GM18505 (cell line): Measurements from ENCODE around the gene POMT2.

ENCODE experiments used
- ATAC-seq: cut with Tn5 transposase; IDR thresholded peaks from one replicate; pipeline ENCODE4 v1.9.1; 2021; ENCODE audit not compliant: unreplicated experiment
- POLR2A ChIP-seq: IDR thresholded peaks from 4 replicates; pipeline ENCODE4 v1.6.1; 2011; ENCODE audit warnings: borderline replicate concordance; ENCODE audit not compliant: insufficient read depth, insufficient read length; ENCODE audit errors: extremely low read depth

Gene POMT2

DNA sequence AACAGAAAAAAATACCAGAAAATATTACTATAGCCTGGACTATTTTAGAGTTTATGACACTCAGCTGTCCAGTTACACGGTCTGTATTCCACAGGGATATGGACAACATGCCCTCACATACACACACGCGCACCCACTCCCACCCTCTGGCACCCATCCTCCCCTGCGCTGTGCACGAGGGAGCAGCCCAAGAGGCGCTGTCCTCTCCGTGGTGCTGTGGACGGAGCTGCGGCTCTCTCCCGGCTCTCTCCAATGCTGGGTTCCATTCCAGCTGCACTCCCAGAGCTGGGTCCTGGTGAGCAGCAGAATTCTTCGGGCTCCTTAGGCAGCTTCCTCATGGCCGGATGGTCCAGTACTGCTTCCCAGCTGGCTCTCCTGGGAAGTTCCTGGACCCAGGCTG, 43.7 kb downstream of the POMT2 start:
- no peak for TF ChIP-seq POLR2A
- no peak for ATAC-seq

- no peak for TF ChIP-seq POLR2A
- ATAC-seq = no peak
Observed at GRCh38 chr14:77276295-77276935, 44.3 kb downstream of the POMT2 start.

DNA sequence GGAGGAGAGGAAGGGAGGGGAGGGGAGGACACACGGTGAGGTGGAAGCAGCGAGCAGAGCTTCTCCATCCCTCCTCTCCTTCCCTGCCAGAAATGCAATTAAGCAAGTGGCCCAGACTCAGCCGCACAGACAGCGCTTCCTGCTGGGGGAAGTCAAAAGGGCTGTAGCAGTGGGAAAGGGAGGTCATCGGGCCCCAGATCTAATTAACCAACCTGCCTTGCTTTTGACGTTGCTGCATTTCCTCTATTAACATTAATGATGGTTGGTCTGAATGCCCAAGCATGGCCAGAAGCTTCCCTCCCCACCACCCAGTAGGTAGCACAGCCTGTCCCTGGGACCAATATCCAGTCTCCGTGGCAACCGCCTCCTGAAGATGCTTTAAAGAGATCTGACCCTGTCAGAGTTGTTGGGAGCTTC, 45.1 kb downstream of the POMT2 start:
- no peak for ATAC-seq
- no peak for TF ChIP-seq POLR2A

GRCh38 chr14:77275041-77275580, 45.6 kb downstream of the POMT2 start:
- ATAC-seq = no peak
- TF ChIP-seq POLR2A = no peak

- ATAC-seq = no peak
- no peak for TF ChIP-seq POLR2A
Observed at GRCh38 chr14:77273796-77274195, 46.9 kb downstream of the POMT2 start.

DNA sequence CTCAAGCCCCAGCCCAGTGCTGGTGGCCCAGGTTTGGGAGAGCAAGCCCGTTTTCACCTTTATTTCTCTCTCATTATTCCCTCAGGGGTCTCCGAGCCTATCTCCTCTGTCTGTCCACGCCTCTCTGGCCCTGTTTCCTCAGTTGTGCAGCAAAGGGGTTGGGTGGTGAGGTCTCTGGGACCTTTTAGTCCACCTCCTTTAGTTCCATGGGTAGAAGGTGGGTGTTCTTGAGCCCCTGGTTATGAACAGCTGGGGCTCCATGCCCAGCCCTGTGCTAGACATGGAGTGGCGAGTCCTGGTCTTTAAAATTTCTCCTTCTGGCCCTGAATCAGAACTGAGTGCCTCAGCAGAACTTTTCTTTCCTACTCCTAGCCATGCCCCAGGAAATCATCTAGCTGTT, 48.4 kb downstream of the POMT2 start:
- no peak for ATAC-seq
- TF ChIP-seq POLR2A = no peak

DNA sequence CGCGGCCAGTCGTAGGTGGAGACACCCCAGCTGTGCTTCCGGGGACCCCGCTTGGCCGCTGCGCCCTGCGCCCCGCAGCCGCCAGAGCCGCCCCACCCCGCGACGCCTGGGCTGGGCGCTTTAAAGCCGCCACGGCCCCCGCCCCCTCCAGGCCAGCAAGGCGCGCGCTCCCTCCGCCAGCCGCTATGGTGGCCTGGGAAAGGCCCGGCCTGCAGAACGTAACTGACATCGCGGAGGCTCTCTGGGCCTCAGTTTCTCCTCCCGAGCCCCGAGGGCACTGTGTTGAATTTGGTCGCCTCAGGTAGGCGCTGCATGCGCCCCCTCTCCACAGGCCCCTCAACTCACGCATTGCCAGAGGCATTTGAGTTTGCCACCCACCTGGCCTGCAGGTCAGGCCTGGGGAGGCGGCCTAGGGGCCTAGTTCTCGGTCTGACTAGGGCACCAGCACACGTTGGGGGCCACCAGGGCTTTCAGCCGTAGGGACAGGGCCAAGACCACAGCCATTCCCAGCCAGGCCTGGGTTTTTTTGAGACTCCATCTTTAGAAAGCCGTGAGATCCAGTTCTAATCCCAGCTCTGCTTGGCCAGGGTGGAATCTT, 49.5 kb downstream of the POMT2 start, which contains the start of gene NGB:
TSS of gene NGB (minus strand) at position 94 of the 598 bp plus-strand sequence. CDS start 269 bp downstream, outside the sequence.
- no peak for TF ChIP-seq POLR2A
- no peak for ATAC-seq

DNA sequence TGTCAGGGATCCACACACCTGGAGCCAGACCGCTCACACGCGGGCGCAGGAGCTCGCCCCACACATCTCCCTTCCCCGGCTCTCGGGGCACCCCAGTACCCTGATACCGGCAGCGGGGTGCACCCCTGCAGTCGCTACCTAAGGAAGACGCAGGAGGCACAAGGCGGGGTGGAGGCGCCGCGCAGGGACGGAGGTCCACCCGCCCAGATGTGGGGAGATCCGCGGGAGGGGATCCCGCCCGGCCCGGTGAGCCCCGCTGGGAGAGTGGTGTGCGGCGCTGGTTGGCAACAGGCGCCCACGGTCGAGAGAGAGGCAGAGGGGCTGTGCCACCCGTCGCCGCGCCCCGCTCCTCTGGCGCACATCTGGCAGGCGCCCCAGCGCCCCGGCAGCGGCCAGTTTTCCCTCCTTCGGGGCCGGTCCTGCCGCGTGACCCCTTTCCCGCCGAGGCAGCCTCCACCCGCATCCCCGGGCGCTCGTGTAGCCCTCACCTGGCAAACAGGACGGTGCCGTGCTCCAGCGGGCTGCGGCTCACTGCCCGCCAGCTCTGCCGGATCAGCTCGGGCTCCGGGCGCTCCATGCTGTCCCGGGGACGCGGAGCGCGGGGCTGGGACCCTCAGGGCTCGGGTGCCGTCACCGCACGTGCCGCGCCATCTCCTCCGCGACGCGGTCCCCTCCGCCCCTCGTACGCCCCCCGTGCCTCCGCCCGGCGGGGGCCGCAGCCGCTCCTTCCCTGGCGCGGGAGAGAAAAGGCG, 50.1 kb downstream of the POMT2 start:
- ATAC-seq = no peak
- TF ChIP-seq POLR2A = no peak

DNA sequence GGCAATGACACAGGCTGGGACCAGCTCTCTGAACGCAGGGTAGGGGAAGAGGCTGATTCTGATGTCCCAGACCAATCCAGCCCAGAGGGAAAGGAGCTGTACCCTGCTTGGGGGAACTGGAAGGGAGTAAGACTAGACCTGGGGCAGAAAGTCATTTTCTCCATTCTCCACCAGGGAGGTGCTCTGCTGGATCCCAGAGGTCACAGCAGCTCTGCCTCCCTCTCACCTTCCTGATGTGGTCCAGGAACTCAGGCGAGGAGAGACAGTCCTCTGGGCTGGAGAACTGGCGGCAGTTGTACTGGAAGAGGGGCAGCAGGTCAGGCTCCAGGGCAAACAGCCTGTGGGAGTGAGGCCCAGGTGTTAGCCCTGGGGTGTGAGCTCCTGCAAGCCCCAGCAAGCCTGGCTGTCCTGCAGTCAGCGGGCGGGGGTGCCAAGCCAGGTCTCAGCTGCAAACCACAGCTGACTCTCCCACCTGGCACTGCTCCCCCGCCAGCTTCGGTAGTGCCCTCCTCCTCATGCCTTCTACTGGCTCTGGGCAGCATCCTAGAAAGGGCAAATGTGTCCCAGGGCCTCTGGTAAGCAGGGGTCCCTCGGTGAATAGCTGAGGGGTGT, 51.6 kb downstream of the POMT2 start:
- TF ChIP-seq POLR2A = no peak
- ATAC-seq = no peak

DNA sequence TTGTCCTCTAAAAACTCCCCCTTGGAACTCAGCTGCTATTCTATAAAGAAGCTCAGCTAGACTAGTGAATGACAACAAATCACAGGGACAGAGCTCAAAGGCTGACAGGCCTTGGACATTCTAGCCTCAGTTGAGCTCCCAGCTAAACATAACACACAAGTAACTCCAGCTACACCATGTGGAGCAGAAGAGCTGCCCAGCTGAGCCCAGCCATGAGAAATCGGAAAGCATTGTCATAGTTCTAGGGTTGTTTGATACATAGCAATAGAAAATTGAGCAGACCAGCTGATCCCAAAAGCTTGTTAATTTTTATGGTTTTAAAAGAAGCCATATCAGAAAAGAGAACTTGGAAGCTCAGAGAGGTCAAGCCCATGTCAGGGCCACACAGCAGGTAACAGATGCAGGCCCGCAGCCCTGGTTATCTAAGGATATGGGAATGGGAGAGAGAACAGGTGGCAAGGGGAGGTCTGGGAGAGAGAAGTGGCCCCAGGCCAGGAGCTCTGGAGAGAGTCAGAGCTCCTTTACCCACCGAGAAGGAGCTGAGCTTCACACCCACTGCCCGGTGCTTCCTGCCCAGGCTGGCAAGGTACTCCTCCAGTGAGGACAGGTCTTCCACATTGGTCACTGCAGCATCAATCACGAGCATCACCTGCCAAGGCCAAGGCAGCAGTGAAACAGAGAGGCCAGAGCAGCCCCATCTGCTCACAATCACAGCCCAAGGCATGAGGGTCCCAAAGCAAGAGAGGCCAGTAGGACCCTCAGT, 52.6 kb downstream of the POMT2 start:
- TF ChIP-seq POLR2A = no peak
- ATAC-seq = no peak

- ATAC-seq = no peak
- no peak for TF ChIP-seq POLR2A
Observed at GRCh38 chr14:77266336-77266735, 54.3 kb downstream of the POMT2 start.

GRCh38 chr14:77265561-77266335, 54.9 kb downstream of the POMT2 start:
- TF ChIP-seq POLR2A = no peak
- no peak for ATAC-seq
